AG08396 (cell line): ENCODE measurements around the gene MAST1.
A peak's percentile ranks its signal among the peaks of the same experiment; 100 is the strongest.
"Not testable (repeated sequence)": the region's sequence is repeated elsewhere in the genome, so short reads cannot be mapped to it uniquely, and the experiment has no call there.

ENCODE experiments used
- DNase-seq: peaks from one replicate; pipeline ENCODE4 v3.0.0; 2012; ENCODE audit warnings: low spot score, mixed read lengths

Gene MAST1

DNA sequence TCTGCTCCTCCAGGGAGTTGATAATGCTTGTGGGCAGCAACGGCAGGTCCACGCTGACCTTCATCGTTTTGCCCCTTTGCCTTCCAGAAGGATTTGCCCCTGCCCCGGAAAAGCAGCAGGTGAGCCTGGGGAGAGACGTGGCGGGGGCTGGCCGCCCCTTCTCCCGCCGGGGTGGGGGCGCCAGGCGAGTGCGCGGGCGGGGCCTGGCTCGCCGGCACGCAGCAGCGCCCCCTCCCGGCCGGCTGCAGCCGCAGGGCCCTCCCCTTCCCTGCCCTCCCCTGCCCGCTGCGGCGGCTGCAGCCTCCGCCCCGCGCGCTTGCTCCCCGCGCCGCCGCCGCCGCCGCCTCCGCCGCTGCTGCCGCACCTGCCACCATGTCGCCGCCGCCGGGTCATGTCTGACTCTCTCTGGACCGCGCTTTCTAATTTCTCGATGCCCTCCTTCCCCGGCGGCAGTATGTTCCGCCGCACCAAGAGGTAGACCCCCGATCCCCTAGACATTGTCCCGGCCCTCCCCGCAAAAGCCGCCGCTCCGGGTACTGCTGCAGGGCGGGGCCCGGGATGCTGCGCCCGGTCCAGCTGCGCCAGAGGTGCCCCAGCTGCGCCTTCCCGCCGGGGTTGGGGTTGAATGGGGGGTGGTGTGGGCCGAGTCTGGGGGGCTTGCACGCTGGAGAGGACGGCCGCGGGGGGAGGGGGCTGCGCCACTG lies at the start of gene MAST1:
Gene MAST1 (plus strand): TSS at position 334 of the 704 bp plus-strand sequence. CDS start 58 bp downstream, at position 392.
- DNase-seq, result peak; percentile 88

DNA sequence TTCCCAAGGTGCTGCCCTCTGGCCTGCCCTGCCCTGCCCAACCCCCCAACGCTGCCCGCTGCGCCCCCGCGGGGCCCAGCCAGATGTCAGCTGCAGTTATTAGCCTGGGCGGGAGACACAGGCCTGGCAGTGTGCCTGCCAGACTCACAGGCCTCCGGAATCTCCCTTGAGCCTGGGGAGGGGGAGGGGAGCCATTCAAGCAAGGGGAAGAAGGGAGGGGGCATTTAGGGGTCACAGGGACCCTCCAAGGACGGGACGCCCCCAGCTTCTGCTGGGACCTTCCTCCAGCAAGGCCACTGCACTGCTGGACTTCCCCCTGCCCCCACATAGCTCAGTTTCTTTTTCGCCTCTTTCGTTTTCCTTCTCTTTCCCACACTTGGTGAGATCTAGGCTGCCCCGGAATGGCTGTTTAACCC lies 49.6 kb upstream of the MAST1 start:
- peak; percentile 71 for DNase-seq

DNA sequence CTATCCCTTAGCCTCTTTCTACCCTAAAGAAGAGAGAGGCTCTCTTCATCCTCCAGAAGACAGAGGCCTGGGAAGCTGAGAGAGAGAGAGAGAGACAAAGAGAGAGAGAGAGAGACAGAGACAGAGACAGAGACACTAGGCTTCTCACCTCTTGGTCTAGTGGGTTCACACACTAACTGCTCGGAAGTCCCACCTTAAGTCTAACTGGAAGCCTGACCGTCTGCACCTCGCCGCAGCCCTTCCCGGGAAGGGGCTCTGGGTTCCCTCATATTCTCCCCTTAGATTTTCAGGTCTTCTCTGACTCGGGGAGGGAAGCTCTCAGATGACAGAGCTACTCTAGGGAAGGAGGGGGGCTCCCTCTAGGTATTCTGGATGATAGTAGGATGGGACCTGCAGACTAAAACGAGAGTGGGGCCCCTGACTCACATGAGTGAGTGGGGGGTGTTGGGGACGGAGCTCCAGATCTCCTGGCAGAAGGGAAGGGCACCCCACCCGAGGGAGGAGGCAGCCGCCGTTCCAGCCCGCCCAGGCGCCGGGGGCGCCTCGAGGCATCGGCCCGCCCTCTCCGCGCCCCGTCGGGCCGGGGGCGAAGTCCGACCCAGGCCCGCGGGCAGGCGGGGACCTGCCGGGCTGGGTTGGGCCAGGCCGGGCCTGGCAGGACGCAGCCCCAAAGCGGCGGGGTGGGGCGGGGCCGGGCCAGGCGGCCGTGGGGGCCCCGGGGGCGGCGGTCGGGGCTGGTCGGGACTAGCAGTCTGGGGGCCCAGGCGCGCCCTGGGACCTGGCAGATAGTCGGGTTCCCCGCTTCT lies 49.0 kb upstream of the MAST1 start:
- DNase-seq, result peak; percentile 14

DNA sequence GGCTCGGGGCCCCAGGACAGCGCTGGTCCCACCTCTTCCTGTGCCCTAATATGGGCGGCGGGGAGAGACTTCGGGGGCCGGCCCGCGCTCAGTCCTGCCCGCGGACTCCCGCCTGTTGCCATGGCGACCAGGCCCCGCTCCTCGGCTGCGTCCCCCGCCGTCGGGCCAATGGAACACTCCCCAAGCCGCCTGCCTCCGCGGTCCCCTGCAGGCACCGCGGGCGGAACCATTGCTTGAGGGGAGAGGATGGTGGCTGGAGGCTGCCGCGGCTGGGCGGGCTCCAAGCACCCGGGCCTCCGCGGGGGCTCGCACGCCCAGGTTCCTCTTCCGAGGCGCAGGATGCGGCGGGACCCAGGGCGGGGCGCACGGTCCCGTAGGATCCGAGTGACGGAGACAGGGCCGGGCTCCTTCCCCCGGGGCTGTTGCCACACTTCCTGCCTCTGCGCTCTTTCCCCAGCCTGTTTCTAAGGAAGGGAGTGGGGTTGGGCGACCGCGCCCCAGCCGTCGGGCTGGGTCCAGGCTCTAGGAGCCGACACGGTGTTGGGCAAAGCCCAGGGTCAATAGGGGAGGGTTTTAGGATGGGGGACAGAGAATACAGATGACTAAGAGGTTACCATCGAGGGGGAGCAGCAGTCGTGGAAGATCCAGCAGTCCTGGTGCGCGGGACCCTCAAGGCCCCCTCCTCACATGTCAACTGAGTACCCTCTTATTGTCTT lies 48.3 kb upstream of the MAST1 start:
- DNase-seq, result peak; percentile 97

DNA sequence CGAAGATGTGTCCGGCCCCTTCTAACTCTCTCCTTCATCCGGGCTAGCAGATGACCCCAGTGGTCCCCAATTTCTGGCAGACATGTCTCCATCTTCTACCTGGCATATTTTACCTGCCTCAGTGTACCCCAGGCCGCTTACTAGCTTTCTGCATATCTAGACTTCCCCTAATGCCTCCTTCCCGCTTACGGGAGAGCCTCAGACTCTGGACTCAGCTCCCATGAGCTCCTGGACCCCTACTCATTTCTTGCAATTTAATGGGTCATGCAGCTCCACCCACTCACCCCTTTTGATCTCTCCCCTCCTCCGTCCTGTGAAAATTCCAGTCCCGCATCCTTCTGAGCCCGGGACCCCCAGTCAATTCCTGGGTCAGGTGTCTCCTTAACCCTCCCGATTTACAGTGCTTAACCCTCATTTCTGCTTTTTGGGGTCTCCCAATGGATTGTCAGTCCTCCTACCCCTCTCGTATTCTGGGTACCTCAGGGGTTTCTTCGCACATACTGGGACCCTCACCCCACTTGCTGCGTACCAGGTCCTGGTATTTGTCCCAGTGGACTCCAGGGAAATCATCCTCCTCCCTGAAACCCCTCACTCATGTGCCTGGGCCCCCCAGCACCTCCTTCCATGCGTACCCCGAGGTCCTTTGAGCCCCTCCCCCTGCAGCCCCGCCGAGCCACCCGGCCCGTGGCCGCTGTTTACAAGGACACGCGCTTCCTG lies 47.5 kb upstream of the MAST1 start:
- no peak for DNase-seq

DNA sequence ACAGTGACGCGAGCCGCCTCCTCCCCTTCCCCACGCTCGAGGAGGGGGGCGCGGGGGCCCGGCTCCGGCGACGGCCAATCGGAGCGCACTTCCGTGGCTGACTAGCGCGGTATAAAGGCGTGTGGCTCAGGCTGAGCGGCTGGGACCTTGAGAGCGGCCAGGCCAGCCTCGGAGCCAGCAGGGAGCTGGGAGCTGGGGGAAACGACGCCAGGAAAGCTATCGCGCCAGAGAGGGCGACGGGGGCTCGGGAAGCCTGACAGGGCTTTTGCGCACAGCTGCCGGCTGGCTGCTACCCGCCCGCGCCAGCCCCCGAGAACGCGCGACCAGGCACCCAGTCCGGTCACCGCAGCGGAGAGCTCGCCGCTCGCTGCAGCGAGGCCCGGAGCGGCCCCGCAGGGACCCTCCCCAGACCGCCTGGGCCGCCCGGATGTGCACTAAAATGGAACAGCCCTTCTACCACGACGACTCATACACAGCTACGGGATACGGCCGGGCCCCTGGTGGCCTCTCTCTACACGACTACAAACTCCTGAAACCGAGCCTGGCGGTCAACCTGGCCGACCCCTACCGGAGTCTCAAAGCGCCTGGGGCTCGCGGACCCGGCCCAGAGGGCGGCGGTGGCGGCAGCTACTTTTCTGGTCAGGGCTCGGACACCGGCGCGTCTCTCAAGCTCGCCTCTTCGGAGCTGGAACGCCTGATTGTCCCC lies 46.8 kb upstream of the MAST1 start, which contains the start of gene JUNB:
Gene JUNB (plus strand): TSS at position 142 of the 706 bp plus-strand sequence. CDS start 286 bp downstream, at position 428.
- peak; percentile 95 for DNase-seq

DNA sequence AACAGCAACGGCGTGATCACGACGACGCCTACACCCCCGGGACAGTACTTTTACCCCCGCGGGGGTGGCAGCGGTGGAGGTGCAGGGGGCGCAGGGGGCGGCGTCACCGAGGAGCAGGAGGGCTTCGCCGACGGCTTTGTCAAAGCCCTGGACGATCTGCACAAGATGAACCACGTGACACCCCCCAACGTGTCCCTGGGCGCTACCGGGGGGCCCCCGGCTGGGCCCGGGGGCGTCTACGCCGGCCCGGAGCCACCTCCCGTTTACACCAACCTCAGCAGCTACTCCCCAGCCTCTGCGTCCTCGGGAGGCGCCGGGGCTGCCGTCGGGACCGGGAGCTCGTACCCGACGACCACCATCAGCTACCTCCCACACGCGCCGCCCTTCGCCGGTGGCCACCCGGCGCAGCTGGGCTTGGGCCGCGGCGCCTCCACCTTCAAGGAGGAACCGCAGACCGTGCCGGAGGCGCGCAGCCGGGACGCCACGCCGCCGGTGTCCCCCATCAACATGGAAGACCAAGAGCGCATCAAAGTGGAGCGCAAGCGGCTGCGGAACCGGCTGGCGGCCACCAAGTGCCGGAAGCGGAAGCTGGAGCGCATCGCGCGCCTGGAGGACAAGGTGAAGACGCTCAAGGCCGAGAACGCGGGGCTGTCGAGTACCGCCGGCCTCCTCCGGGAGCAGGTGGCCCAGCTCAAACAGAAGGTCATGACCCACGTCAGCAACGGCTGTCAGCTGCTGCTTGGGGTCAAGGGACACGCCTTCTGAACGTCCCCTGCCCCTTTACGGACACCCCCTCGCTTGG lies 46.1 kb upstream of the MAST1 start:
- DNase-seq, result peak; percentile 29

DNA sequence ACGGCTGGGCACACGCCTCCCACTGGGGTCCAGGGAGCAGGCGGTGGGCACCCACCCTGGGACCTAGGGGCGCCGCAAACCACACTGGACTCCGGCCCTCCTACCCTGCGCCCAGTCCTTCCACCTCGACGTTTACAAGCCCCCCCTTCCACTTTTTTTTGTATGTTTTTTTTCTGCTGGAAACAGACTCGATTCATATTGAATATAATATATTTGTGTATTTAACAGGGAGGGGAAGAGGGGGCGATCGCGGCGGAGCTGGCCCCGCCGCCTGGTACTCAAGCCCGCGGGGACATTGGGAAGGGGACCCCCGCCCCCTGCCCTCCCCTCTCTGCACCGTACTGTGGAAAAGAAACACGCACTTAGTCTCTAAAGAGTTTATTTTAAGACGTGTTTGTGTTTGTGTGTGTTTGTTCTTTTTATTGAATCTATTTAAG lies 45.4 kb upstream of the MAST1 start:
- DNase-seq, result peak; percentile 9

DNA sequence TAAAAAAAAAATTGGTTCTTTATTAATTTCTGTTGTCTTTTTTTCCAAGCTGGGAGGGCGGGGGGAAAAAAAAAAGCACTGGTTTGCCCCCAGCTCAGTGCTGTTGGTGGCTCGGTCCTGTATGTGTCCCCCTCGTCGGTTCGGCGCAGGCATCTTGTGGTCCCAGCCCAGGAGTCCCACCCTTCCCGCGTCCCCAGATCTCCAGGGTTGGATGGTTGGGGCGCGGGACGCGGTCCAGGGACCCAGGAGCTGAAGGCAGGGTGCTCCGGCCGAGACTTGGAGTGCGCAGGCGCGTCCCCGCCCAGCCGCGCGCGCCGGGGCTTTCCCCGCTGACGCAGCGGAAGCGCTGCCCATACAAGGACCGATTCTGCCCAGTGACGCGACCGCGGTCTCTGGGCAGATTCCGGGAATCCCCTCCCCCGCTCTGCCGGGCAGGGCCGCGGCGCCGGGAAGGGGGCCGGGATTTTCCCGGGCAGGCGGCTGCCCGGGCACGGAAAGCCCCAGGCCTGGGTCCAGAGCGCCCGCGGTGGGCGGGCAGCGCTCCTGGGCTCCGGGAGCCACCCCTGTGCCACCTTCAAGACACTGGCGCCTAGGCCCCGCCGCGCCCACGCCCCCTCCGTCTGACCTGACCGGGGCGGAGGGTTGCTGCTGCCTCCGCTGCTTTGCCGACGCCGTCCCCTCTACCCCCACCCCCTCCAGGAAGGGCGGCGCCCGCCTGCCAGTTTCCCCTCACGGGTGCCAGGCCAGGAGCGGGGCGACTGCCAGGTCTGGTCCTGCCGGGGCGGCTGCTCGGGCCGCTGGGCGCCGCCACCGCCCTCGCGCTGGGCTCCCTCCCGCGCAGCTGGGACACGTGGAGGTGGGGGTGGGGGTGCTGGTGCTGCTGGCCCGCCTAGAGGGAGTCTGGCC lies 44.8 kb upstream of the MAST1 start:
- DNase-seq, result peak; percentile 98

DNA sequence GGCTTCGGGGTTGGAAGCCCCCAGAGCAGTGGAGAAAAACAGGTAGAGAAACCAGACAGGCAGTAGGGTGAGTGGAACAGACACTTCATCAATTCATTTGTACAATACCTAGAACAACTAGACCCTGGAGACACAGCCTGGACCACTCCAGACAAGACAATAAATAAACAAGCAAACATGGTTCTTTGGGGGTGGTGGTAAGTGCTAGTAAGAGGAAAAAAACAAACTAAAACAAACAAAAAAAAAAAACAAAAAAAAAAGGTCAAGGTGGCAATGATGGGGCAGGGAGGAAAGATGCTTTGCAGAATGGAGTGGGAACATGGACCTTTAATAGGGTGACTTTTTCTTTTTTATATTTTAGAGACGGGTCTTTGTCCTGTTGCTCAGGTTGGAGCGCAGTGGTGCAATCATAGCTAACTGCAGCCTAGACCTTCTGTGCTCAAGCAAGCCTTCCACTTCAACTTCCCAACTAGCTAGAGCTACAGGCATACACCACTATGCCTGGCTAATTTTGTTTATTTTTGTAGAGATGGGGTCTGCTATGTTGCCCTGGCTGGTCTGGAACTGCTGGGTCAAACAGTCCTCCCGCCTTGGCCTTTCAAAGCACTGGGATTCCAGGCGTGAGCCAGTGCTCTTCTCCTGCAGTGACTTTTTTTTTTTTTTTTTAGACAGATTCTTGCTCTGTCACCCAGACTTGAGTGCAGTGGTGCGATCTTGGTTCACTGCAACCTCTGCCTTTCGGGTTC lies 43.9 kb upstream of the MAST1 start:
- DNase-seq, result no peak

DNA sequence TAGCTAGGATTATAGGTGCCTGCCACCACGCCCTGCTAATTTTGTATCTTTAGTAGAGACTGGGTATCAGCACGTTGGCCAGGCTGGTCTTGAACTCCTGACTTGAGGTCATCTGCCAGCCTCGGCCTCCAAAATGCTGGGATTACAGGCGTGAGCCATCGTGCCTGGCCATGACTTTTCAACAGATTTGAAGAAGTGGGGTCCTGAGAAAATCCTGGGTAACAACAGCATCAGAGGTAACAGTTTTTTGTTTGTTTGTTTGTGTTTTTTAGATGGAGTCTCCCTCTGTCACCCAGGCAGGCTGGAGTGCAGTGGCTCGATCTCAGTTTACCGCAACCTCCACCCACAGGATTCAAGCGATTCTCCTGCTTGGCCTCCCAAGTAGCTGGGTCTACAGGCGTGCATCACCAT lies 43.3 kb upstream of the MAST1 start:
- no peak for DNase-seq

DNA sequence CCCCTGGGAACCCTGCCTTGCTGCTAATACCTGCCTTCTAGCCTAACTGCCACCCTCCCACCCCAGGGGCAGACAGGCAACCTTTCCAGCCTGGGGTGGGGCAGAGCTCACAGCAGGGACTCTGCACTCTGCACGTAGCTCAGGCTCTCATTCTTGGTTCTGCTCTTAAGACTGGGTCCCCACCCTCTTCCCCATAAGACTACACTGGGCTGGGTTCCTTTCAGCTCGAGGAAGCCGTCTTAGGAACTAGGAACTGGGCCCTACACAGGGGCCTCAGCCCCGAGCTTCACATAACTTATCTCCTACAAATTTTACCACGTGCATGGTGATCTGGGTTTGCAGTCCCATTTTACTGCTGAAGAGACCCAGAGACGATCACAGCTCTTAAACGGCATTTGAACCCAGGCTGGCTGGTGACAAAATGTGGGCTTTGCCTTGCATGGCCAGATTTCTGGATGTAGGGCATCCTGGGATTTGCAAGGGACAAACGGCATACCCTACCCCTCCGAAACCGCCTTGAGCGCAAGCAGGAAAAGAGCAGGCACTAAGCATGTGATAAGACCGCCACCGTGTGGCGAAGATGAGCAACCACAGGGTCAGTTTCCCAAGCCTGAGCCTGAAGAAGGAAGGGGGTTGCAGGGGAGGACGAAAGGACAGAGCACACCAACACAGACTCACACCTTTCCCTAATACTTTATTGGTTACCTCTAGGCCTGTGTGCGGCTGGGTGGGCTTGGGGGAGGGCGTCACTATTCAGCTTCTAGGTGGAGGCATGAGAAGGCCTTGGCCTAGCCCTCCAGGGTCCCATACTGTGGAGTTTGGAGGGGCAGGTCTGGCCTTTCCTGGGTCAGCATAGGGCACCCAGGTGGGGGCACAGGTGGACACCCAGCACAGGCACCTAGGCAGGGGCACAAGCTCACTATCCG lies 41.9 kb upstream of the MAST1 start:
- peak; percentile 71 for DNase-seq

DNA sequence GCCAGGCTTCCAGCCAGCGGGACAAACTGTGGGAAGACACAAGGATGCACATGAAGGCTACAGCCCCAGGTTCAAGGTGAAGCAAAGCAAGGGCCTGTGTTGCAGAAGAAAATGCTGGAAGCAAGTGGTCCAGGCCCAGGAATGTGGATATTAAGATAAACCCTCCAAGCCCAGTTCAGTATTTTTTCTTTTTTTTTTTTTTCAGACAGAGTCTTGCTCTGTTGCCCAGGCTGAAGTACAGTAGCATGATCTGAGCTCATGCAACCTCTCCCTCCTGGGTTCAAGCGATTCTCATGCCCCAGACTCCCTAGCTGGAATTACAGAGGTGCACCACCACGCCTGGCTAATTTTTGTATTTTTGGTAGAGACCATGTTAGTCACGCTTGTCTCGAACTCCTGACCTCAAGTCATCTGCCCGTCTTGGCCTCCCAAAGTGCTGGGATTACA lies 41.2 kb upstream of the MAST1 start:
- no peak for DNase-seq

DNA sequence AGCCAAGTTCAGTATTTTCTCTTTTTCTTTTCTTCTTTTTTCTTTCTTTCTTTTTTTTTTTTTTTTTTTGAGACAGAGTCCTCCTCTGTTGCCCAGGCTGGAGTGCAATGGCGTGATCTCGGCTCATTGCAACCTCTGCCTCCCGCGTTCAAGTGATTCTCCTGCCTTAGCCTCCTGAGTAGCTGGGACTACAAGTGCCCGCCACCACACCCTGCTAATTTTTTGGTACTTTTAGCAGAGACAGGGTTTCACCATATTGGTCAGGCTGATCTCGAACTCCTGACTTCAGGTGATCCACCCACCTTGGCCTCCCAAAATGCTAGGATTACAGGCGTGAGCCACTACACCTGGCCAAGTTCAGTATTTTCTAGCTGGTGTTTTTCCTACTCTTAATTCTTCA lies 40.7 kb upstream of the MAST1 start:
- not testable (repeated sequence) for DNase-seq

DNA sequence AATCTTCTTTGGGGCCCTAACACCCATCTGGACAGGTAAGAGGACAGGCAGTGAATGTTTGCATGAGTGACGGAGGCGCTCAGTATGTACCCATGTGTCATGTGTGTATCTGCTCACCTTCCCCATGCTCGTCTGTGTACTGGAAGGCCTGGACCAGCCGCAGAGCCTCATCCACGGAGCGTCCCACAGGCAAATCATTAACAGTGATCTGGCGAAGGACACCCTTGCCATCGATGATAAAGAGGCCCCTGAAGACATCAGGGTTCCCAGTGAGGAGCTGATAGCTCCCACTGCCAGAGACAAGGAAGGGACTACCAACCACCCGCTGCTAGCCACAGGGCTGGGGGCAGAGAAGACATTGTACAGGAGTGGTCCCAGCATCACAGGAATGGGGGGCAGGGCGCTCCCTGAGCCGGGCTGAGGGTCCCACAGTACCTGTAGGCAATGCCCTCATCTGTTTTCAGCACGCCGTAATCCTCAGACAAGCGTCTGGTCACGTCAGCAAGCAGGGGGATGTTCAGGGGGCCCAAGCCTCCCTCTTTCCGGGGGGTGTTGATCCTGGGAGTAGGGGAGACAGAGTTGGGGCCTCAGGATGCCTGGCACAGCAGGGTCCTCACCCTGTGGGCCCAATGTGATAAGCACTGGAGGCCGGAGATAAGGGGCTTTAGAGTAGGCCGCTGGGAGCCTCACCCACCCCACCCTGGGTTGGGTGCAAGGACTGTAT lies 38.4 kb upstream of the MAST1 start:
- DNase-seq, result no peak

DNA sequence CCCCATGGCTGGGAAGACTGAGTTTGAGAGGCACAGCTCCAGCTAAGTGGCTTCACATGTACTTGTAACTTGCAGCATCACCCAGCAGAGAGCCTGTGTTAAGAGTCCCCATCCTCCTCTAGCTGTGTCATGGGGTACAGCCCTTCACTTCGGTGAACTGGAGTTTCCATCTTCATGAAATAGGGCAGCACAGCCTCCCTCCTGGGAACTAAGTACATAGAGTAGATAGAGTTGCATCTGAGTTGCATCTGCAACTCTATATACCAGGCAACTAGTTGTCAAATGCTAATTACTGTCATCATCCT lies 37.9 kb upstream of the MAST1 start:
- DNase-seq, result no peak

DNA sequence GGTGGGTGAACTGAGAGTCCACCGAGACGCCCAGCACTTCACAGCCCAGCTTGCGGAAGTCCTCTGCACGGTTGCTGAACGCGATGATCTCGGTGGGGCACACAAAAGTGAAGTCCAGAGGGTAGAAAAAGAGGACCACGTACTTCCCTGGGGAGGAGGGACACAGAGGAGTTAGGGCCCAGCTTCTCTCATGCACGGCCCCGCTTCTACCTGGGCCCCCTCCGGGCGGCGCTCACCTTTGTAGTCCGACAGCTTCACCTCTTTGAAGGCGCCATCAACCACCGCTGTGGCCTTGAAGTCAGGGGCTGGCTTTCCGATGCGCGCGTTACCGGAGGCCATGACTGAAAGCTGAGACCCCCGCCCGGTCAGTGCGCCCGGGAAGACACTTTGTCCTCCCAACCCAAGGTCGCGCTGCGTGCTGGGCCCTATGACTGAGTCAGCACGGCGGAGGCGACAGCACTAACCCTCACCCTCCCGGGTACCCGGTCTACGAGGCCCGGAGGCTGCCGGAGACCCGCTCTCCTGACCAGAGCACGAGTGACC lies 37.3 kb upstream of the MAST1 start:
- DNase-seq, result peak; percentile 34
